Measurements from ENCODE around the gene TAF8. TPM values are rescaled to one million over a fixed set of nuclear protein-coding genes. Genes with fewer than 3 reads are reported as not detected.

The TAF8 gene
- total RNA-seq, 1 donor from 2014 or later: 21.9 TPM

DNA sequence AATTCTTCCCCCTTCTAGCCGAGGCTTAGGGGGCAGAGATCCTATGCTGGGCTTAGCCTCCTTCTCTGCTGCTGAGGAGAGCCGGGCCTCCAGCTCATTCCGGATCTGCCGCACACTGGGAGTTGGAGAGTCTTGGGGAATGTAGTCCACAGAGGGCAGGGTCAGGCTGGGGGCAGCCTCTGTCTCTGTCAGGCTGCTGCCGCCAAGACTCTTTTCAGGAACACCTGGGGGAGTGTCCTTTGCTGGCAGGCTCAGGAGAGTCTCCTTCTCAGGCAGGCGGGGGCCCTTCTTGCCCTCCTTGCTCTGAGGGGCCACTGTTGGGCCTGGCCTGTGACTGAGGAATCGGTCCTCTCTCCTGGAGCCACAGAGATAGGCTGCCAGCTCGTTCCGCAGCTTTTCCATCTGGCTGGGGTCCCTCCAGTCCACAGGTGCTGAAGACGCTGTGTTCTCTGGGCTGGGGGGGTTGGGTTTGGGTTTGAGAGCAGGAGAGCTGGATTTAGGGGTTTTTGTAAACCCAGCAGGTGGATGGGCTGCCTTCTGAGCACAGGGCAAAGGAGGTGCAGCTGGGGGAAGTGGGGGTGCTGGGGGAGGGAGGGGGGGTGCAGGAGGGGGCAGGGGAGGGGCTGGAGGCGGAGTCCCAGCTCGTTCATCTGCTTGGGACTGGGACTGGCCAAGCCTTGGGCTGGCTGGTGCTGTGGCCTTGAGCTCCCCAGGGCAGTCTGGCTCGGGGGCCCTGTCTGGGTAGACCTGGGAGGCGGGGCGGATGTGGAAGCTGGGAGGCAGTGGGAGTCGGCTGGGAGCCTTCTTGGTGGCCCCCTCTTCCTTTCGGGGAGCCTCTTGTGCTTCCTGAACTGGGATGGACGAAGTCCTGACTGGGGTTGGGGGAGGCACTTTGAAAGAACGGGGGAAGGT lies 56.0 kb downstream of the TAF8 start:
- no peak for DNase-seq (ENCODE audit: low spot score)
- peaks cover 8% of the 10 kb centered on the region for H3K27me3 Mint-ChIP-seq (ENCODE audit: unreplicated experiment)

DNA sequence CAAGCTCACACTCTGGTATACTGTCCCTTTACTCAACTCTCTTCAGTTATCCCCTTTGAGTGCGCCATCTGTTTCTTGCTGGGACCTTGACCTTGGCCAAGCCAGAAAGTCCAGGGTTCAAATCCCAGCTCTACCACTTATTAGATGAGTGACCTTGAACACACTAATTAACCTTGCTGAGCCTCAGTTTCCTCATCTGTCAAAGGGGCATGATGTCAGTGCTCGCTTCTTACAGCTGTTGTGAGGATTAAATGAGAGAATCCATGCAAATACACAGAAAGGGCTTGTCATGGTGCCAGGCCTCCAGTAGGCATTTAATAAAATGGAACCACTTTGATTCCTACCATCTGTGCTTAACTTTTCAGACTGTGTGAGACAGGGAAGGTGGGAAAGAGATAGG lies 57.7 kb downstream of the TAF8 start:
- H3K4me3 Mint-ChIP-seq (ENCODE audit: unreplicated experiment): no peak overlapping the region
- no peak overlapping the region for H3K27ac Mint-ChIP-seq (ENCODE audit: unreplicated experiment)
- DNase-seq (ENCODE audit: low spot score): no peak
- H3K4me1 Mint-ChIP-seq (ENCODE audit: unreplicated experiment): peaks cover 7% of the 10 kb centered on the region
- no peaks in the 10 kb centered on the region for H3K9me3 Mint-ChIP-seq (ENCODE audit: unreplicated experiment)
- TF ChIP-seq, protein P1, sequence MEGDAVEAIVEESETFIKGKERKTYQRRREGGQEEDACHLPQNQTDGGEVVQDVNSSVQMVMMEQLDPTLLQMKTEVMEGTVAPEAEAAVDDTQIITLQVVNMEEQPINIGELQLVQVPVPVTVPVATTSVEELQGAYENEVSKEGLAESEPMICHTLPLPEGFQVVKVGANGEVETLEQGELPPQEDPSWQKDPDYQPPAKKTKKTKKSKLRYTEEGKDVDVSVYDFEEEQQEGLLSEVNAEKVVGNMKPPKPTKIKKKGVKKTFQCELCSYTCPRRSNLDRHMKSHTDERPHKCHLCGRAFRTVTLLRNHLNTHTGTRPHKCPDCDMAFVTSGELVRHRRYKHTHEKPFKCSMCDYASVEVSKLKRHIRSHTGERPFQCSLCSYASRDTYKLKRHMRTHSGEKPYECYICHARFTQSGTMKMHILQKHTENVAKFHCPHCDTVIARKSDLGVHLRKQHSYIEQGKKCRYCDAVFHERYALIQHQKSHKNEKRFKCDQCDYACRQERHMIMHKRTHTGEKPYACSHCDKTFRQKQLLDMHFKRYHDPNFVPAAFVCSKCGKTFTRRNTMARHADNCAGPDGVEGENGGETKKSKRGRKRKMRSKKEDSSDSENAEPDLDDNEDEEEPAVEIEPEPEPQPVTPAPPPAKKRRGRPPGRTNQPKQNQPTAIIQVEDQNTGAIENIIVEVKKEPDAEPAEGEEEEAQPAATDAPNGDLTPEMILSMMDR (IDR thresholded peaks at IDR 0.05; ENCODE audit: unreplicated experiment): no peak
- peaks cover 7% of the 10 kb centered on the region for H3K27me3 Mint-ChIP-seq (ENCODE audit: unreplicated experiment)
- no peaks in the 10 kb centered on the region for H3K36me3 Mint-ChIP-seq (ENCODE audit: low read depth, unreplicated experiment)

More for the DNA sequence above, 56.0 kb downstream of the TAF8 start:
- H3K9me3 Mint-ChIP-seq (ENCODE audit: unreplicated experiment): no peaks in the 10 kb centered on the region
- TF ChIP-seq, protein P1 (IDR thresholded peaks at IDR 0.05; ENCODE audit: unreplicated experiment): no peak
- peaks cover 7% of the 10 kb centered on the region for H3K4me1 Mint-ChIP-seq (ENCODE audit: unreplicated experiment)
- no peak overlapping the region for H3K4me3 Mint-ChIP-seq (ENCODE audit: unreplicated experiment)
- H3K36me3 Mint-ChIP-seq (ENCODE audit: low read depth, unreplicated experiment): no peaks in the 10 kb centered on the region
- H3K27ac Mint-ChIP-seq (ENCODE audit: unreplicated experiment): no peak overlapping the region

DNA sequence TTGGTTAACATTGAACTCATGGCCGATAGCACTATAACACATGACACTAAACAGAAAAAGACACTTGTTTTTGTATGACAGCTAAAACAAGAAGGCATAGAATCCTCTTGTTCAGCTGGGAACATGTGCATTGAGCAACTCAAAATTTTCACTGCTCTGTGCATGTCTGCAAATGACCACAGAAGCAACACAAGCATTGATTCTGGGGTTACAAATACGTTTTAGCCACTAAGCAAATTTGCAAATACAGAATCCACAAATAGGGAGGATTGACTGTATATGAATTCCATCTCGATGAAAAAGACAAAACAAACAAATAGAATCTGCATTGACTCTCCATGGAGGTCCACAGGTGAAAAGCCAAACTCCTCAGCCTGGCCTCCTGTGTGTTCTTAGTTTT lies 60.4 kb downstream of the TAF8 start:
- H3K27me3 Mint-ChIP-seq (ENCODE audit: unreplicated experiment): peaks cover 6% of the 10 kb centered on the region
- TF ChIP-seq, protein P1 (IDR thresholded peaks at IDR 0.05; ENCODE audit: unreplicated experiment): no peak
- no peak overlapping the region for H3K4me3 Mint-ChIP-seq (ENCODE audit: unreplicated experiment)
- H3K4me1 Mint-ChIP-seq (ENCODE audit: unreplicated experiment): no peaks in the 10 kb centered on the region
- DNase-seq (ENCODE audit: low spot score): no peak
- H3K36me3 Mint-ChIP-seq (ENCODE audit: low read depth, unreplicated experiment): no peaks in the 10 kb centered on the region
- H3K9me3 Mint-ChIP-seq (ENCODE audit: unreplicated experiment): no peaks in the 10 kb centered on the region
- no peak overlapping the region for H3K27ac Mint-ChIP-seq (ENCODE audit: unreplicated experiment)

DNA sequence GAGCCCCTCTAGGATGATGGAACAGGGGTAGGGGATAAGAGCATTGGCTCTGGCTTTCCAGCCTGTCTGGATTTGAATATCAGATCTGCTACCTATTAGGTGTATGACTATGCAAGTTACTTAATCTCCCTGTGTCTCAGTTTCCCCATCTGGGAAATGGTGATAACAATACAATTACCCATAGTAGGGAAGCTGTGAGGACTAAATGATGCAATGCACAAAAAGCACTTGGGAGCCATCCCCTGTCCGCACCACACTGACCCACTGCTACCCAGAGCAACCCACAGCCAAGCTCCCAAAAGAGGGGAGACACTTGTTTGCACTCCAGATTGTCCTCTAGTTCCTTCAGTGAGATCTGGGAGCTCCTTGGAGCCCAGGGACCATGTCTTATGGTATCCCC lies 62.0 kb downstream of the TAF8 start:
- Mint-ChIP-seq H3K36me3 (ENCODE audit: low read depth, unreplicated experiment) (no peaks in the 10 kb centered on the region), H3K27me3 (ENCODE audit: unreplicated experiment) (peaks cover 3% of the 10 kb centered on the region), H3K27ac (ENCODE audit: unreplicated experiment) (no peak overlapping the region)

More for the DNA sequence above, 62.0 kb downstream of the TAF8 start:
- H3K9me3 Mint-ChIP-seq (ENCODE audit: unreplicated experiment): no peaks in the 10 kb centered on the region
- H3K4me3 Mint-ChIP-seq (ENCODE audit: unreplicated experiment): no peak overlapping the region
- TF ChIP-seq, protein P1 (IDR thresholded peaks at IDR 0.05; ENCODE audit: unreplicated experiment): no peak
- H3K4me1 Mint-ChIP-seq (ENCODE audit: unreplicated experiment): peaks cover 3% of the 10 kb centered on the region
- no peak for DNase-seq (ENCODE audit: low spot score)
